Activated T-helper 1 cell treated with Interleukin-2 at 50 U/mL for 16 hours (primary cell): ENCODE measurements around the gene TFAP2B.

Source experiments
- DNase-seq: peaks from one replicate; pipeline ENCODE4 v3.0.0-alpha.2; 2020; ENCODE audit warnings: low read depth

Gene TFAP2B

DNA sequence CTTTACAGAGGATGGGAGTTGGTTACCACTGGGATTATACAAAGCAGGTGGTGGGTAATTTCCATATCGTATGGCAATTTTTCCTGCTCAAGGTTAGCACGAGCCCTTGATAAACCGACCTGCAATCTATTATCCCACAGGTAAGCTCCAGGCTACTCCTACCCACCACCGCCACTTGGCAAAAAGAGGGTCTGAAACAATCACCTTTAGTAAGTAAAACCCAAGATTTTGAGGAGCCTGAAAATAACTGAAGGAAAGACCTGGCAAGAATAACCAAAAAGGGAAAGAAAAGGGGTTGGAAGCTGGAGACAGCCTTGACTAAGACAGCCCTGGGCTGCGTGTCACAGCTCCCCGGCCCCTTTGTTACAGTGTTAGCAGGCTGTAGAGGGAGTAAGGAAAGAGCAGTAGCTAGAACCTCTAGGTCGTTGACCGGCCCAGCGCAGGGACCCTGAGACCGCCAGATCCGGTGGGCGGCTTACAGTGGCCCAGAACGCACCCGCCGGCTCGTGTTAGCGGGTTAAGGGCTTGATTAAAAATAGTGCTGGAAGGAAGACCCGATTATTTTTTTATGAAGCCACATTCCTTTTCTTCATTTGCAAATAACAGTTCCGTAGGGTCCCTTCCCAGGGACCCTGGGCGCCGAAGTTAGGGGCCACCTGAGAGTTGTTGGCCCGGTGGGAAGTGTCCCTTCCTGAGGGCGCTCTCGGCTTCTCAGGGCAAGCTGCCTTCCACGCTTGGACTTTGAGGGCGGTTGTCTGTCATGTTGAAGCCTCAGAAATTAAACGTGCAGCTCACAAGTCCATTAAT, 30.5 kb downstream of the TFAP2B start:
- DNase-seq: no peak

DNA sequence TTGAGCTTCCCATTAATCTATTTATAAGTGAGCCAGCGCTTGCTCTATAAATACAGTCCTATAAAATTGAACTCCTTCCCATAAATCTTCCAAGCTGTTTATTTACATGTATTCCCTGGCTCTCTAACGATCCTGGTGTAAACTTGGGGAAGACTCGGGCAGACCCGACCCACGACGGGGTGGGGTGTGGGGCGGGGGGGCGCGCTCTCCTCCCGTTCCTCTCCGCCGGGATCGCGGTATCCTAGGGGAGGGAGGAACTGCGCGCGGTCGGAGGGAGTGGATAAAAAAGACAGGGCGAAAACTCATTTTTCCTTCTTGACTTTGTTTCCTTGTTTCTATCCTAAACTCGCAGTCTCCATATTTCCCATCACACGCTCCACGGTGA, 31.1 kb downstream of the TFAP2B start:
- no peak for DNase-seq

GRCh38 chr6:50850223-50851048, 31.8 kb downstream of the TFAP2B start:
- DNase-seq: no peak

GRCh38 chr6:50851049-50851845, 32.6 kb downstream of the TFAP2B start:
- DNase-seq: no peak

- no peak for DNase-seq
These were observed 35.3 kb downstream of the TFAP2B start for GRCh38 chr6:50853939-50854338.

- DNase-seq: no peak
These were observed 43.0 kb downstream of the TFAP2B start for GRCh38 chr6:50861692-50862091.

DNA sequence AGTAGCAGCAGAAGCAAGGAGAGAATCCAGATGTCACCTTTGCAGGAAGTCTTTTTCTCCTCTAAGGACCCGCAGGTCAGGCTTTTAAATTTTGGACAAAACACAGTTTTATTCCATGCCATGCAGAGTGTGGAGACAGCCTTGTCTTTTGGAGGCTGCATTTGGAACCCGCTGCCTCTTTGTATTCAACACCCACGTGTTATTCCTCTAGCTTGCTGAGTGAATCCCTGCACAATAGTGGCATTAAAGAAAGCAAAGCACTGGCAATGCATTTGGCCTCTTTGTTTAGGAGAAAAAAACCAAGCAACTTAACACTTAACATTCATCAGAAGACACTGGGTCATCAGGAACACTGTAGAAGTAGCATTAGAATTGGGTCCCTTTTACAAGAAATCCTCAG, 43.5 kb downstream of the TFAP2B start:
- DNase-seq: no peak

- no peak for DNase-seq
These were observed 45.9 kb downstream of the TFAP2B start for GRCh38 chr6:50864601-50865000.

- no peak for DNase-seq
These were observed 49.8 kb downstream of the TFAP2B start for GRCh38 chr6:50868466-50868865.

GRCh38 chr6:50873167-50873566, 54.5 kb downstream of the TFAP2B start:
- no peak for DNase-seq

DNA sequence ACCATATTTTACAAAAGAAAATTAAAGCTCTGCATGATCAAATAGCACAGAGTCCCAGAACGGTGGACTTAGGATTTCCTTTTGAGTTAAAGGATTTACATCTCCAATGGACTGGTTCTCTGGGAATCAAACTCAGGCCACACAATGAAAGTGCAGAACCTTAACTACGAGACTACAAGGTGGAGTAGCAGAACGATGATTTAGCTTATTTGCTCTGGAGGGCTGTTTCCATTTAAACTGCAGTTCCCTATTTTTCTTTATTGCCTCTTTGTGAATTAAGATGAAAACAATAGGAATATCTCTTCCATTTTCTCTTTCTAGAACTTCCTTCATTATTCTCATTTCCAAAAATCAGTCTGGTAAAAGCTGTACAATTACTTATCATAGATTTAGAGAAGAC, 65.7 kb downstream of the TFAP2B start:
- DNase-seq: no peak

DNA sequence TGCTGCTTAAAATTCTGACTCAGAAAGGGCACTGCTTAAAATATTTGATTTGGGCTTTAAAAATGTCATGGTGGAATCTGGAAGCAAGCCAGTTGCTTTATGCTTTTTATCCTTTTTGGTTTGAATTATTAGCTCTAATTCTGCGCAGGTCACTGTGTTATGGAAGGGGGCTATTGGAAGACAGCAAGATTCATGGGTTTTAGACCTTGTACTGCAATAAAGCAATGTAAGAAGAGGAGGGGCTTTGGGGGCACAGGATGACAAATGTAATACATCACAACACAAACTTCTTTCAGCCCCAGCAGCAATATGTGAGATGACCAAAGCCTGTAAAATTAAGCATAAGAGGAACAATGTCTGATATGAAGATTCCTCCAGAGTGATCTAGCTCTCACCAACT, 68.4 kb downstream of the TFAP2B start:
- no peak for DNase-seq

DNA sequence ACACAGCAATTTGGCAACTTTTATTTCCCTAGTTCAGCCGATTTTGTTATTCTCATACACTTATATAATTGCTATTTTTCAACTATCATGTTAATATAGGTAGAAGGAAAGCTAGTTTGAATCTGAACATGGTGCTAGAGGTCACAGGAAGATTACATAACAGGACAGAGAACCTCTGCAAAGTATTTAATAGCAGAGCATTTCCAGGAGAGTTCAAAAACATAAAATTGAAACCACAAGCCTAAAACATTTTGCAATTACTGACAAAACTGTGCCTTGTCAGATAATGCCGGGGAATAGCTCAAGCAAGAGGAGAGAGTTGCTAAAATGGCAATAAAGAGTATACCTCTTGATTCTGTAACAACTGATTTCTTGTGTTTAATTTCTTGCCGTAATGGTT, 70.8 kb downstream of the TFAP2B start:
- DNase-seq: no peak

DNA sequence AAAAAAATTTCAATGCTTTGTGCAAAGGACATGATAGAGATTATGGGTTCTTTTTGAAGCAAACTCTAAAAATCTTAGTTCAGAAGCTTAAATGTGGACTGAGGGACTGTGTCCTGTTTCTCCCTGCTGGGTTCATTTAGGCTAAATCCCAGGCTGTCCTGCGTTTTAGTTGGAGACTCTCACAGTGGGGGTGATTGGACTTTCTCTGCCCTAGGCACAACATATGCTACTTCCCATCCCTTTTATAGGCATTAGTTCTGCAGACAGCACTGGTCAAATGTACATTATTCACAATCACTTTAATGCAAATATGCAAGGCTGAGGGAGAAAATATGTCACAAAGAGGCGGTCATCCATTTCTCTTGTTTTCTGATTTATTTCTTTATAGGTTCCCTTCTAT, 71.3 kb downstream of the TFAP2B start:
- DNase-seq: no peak

GRCh38 chr6:50890579-50890978, 71.9 kb downstream of the TFAP2B start:
- no peak for DNase-seq

- no peak for DNase-seq
These were observed 72.6 kb downstream of the TFAP2B start for GRCh38 chr6:50891290-50891689.
